PC-3 (cell line): ENCODE results near the gene CTDNEP1.

ENCODE experiments used
- CTCF ChIP-seq: fragments of 300-600 bp; sonication (generic); conservative IDR thresholded peaks from 2 replicates; pipeline ENCODE4 v1.5.1; 2017; ENCODE audit warnings: antibody characterized with exemption, low read depth, mild to moderate bottlenecking, low read length
- EZH2 ChIP-seq: fragments of 300-600 bp; sonication (generic); IDR thresholded peaks from one replicate; pipeline ENCODE4 v1.6.1; 2017; ENCODE audit warnings: antibody characterized with exemption, mild to moderate bottlenecking, low read length; ENCODE audit not compliant: unreplicated experiment
- EZH2phosphoT487 ChIP-seq: fragments of 300-600 bp; sonication (generic); IDR thresholded peaks from 2 replicates; pipeline ENCODE4 v1.6.1; 2018; ENCODE audit warnings: mild to moderate bottlenecking, antibody characterized with exemption, low read length, borderline replicate concordance

DNA sequence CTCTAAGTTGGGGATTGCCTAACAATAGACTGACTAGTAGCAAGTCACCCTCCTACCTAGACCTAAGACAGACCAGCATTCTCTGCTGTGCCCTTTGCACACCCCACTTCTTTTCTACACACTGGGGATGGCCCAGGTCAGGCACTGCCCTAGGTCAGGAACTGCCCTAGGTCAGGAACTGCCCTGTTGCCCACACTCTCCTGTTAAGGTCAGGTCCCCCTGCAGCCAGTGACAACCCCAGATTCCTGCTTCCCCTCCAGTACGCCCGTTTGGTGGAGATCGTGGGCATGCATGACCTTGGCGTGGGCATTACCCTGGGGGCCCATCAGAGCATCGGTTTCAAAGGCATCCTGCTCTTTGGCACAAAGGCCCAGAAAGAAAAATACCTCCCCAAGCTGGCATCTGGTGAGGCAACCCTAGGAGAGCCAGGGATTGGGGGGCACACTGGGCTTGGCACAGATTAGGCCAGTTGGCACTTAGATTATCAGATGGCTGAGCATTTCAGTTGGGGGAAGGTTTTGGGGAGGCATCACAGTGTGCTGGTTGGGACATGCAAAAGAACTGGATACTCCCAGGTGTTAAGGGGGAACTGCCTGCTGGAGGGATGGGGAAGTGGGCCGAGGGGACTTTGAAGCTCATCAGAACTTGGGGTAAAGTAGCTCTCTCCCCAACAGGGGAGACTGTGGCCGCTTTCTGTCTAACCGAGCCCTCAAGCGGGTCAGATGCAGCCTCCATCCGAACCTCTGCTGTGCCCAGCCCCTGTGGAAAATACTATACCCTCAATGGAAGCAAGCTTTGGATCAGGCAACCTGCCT lies 30.0 kb downstream of the CTDNEP1 start:
- TF ChIP-seq CTCF: no peak
- no peak for TF ChIP-seq EZH2
- no peak for TF ChIP-seq EZH2phosphoT487
